Measurements from ENCODE around the gene THOC1.

The THOC1 gene

GRCh38 chr18:274313-274712 lies 6.5 kb upstream of the THOC1 start:
- DNase-seq (ENCODE audit: low read depth), result no peak

- no peak for DNase-seq (ENCODE audit: low read depth)
Observed at GRCh38 chr18:273525-273924, 5.7 kb upstream of the THOC1 start.

GRCh38 chr18:272650-273049 lies 4.8 kb upstream of the THOC1 start:
- DNase-seq (ENCODE audit: low read depth), result no peak

- no peak for DNase-seq (ENCODE audit: low read depth)
Observed at GRCh38 chr18:269480-270095, 1.7 kb upstream of the THOC1 start.

GRCh38 chr18:267380-267687 lies 513 bp downstream of the THOC1 start:
- no peak for DNase-seq (ENCODE audit: low read depth)

GRCh38 chr18:261398-262073 lies 6.3 kb downstream of the THOC1 start:
- no peak for DNase-seq (ENCODE audit: low read depth)

- DNase-seq (ENCODE audit: low read depth), result no peak
Observed at GRCh38 chr18:260547-260946, 7.3 kb downstream of the THOC1 start.

GRCh38 chr18:255171-255570 lies 12.7 kb downstream of the THOC1 start:
- DNase-seq (ENCODE audit: low read depth), result no peak

GRCh38 chr18:253121-253520 lies 14.7 kb downstream of the THOC1 start:
- no peak for DNase-seq (ENCODE audit: low read depth)

GRCh38 chr18:251572-251971 lies 16.3 kb downstream of the THOC1 start:
- DNase-seq (ENCODE audit: low read depth), result no peak

- no peak for DNase-seq (ENCODE audit: low read depth)
Observed at GRCh38 chr18:250685-251084, 17.2 kb downstream of the THOC1 start.

- DNase-seq (ENCODE audit: low read depth), result no peak
Observed at GRCh38 chr18:248053-248452, 19.8 kb downstream of the THOC1 start.

- DNase-seq (ENCODE audit: low read depth), result no peak
Observed at GRCh38 chr18:245282-245847, 22.5 kb downstream of the THOC1 start.

- no peak for DNase-seq (ENCODE audit: low read depth)
Observed at GRCh38 chr18:240175-240574, 27.7 kb downstream of the THOC1 start.

GRCh38 chr18:231563-231962 lies 36.3 kb downstream of the THOC1 start:
- no peak for DNase-seq (ENCODE audit: low read depth)

GRCh38 chr18:228586-228985 lies 39.3 kb downstream of the THOC1 start:
- DNase-seq (ENCODE audit: low read depth), result no peak

GRCh38 chr18:227902-228301 lies 39.9 kb downstream of the THOC1 start:
- DNase-seq (ENCODE audit: low read depth), result no peak

GRCh38 chr18:227374-227773 lies 40.5 kb downstream of the THOC1 start:
- no peak for DNase-seq (ENCODE audit: low read depth)

- no peak for DNase-seq (ENCODE audit: low read depth)
Observed at GRCh38 chr18:225745-226144, 42.1 kb downstream of the THOC1 start.

- DNase-seq (ENCODE audit: low read depth), result no peak
Observed at GRCh38 chr18:220708-221107, 47.1 kb downstream of the THOC1 start.

GRCh38 chr18:217532-218336 lies 50.1 kb downstream of the THOC1 start:
- no peak for DNase-seq (ENCODE audit: low read depth)

GRCh38 chr18:215448-216010 lies 52.3 kb downstream of the THOC1 start:
- DNase-seq (ENCODE audit: low read depth), result no peak

GRCh38 chr18:213966-214365 lies 53.9 kb downstream of the THOC1 start:
- no peak for DNase-seq (ENCODE audit: low read depth)

Measured in stimulated activated CD8-positive, alpha-beta memory T cell treated with anti-CD3 and anti-CD28 coated beads, Interleukin-4, amount 100 ng/mL, for 24 hours (primary cell).